Right ventricle myocardium superior (tissue), 1 donor: ENCODE measurements around the gene MITF. TPM values are rescaled to one million over a fixed set of nuclear protein-coding genes. Genes with fewer than 3 reads are reported as not detected.
"Not testable (repeated sequence)": the region's sequence is repeated elsewhere in the genome, so short reads cannot be mapped to it uniquely, and the experiment has no call there.

Experiments
- ATAC-seq: fragments of 200-7000 bp; cut with Tn5 transposase; one replicate; pipeline ENCODE4 v1.9.1; 2020; ENCODE audit warnings: mild to moderate bottlenecking; ENCODE audit not compliant: poor library complexity
- DNase-seq: peaks from one replicate; pipeline ENCODE4 v3.0.0-alpha.2; 2020
- intact Hi-C: fragments of 100-400 bp; cut with DNase I; formaldehyde crosslinking; loops from one replicate; pipeline ENCODE4 v1.11.2; 2022
- total RNA-seq: library from RNA; stranded (reverse); fragmentation: NEBNext Ultra II Directional; extraction: Animal tissue kit (Norgen Biotek cat#: 25700); gene quantifications from one replicate; pipeline ENCODE4 v1.2.1, GENCODE V29; 2021
- donor health status: DM: no; HTN: yes; CAD: no; lungs with severe emphysema.

MITF gene
- total RNA-seq, 1 donor from 2014 or later = 65.5 TPM

DNA sequence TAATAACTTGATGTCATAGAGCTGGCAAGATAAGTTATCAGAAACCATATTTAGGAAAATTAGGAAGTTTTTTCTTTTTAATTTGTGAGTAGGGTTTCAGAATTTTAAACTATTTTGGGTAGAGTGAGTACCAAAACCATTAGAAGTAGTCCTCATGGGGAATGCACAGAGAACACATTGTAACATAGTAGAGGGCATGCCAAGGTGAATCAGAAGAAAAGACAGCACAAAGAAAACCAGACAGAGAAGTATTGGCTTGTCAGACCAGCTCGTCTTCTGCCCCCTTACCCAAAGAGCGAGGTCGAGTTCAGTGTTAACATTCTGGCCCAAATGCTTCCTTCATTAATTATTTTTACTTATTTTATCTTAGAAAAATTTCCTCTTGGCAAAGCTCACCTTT, 139.0 kb downstream of the MITF start:
- peak; percentile 57 for ATAC-seq
- intact Hi-C loops = no loop called here
- DNase-seq = no peak

DNA sequence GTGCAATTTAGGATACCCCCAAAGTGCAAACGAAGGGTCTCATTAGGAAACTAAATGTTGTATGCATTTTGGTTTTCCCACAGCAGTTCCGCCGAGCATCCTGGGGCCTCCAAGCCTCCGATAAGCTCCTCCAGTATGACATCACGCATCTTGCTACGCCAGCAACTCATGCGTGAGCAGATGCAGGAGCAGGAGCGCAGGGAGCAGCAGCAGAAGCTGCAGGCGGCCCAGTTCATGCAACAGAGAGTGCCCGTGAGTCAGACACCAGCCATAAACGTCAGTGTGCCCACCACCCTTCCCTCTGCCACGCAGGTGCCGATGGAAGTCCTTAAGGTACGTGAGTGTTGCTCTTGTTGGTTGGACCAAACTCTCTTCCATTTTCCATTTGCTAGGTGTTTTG, 139.8 kb downstream of the MITF start:
- ATAC-seq = no peak
- no peak for DNase-seq
- intact Hi-C loops = no loop called here

GRCh38 chr3:69880069-69880640, 140.9 kb downstream of the MITF start:
- intact Hi-C loops = no loop called here
- no peak for DNase-seq
- ATAC-seq = no peak

GRCh38 chr3:69881051-69881450, 141.8 kb downstream of the MITF start:
- ATAC-seq = no peak
- DNase-seq = no peak
- intact Hi-C loops = no loop called here

- no peak for DNase-seq
- ATAC-seq = no peak
- intact Hi-C loops = no loop called here
These were observed 142.6 kb downstream of the MITF start for GRCh38 chr3:69881756-69882428.

GRCh38 chr3:69882560-69882959, 143.3 kb downstream of the MITF start:
- intact Hi-C loops = no loop called here
- no peak for DNase-seq
- ATAC-seq = no peak

DNA sequence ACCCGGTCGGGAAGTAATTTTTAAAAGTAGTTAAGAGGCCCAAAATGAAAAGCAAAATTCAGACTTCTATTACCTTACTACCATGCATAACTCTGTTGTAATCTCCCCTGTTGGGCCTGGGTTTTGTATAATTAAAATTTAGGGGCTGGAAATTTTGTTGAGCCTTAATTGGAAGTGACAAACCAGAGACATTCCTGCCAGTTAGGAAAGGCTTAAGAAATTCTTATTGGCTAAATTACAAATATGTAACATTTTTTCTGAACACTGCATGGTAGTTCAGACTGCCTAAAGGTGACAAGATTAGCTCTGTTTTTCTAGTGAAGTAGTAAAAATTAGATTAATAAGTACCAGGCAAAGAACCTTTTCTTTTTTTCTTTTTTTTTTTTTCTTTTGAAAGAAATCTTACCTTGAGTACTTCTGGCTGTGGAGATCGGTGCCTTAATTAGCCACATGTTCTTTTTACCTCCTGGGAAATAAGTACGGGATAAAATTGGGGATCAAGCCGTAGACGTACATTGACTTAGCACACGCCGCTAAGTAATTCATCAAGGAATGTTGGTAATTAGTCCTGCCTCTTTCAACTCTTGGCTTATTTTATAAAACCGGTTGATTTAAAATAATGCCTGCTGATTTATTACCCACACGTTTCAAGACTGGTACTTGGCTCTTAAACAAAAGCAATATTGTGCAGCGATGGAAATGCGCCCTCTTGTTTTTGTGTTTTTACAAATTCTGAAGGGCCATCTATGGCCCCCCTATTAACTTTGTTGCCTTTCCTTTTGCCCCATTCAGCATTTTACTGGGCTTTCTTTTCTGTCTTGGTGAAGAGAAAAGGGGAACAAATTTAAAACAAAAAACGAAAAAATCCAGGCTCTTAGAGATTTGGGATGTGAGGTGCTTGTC, 149.0 kb downstream of the MITF start:
- ATAC-seq = no peak
- intact Hi-C loops = no loop called here
- DNase-seq = no peak

DNA sequence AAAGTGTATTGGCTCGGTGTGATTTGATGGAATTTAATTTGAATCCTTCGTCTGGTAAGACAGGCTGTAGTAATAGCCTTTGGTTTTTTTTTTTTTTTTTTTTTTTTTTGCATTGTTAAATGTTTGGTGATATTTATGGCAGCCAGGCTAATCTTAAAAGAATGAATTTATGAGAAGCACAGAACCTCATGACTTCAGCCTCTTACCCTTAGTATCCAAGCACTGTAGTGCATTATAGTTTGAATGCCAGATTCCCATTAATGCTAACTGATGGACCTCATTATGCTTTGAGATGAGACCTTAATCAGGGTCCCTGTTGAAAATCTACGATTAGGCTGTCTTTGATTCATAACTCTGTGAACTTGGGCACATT, 149.7 kb downstream of the MITF start:
- intact Hi-C loops = no loop called here
- no peak for ATAC-seq
- no peak for DNase-seq

DNA sequence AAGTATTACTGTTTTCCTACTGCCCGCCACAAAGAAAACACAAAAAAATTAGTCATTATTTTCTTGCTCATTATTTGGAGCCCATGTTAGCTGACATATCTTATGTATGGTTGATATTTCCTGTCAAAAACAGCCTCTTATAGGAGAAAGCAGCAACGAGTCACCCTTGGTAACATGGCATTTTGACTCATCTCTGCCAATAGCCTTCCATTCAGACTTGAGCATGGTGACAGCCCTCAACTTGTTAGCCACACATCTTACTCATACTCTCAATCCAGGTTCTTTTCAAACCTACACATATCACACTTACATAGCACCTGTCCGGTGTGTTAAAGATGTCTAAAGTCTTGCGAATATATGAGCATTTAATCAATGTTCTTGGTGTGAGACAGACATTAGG, 150.8 kb downstream of the MITF start:
- ATAC-seq (no peak), DNase-seq (no peak)
- intact Hi-C loops = no loop called here

DNA sequence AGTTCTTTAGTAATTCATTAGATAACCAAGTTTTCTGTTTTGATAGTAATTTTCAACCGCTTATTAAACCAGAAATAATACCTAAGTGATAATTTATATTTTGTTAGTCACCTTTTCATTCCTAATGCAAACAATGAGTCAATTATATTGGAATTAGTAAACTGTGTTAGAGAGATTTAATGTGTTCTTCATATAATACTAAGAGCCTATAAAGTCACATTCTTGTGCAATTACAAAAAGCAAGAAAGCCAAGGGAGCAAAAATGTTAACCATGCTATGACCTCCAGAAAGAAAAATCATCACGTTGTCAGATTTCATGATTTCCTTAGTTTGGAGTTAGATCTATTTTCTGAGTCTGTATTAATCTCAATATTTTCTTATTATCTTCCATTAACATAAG, 151.4 kb downstream of the MITF start:
- intact Hi-C loops = no loop called here
- ATAC-seq (no peak), DNase-seq (no peak)

- ATAC-seq (no peak), DNase-seq (no peak)
- intact Hi-C loops = no loop called here
These were observed 153.4 kb downstream of the MITF start for GRCh38 chr3:69892706-69893105.

GRCh38 chr3:69893274-69893673, 154.0 kb downstream of the MITF start:
- ATAC-seq = no peak
- intact Hi-C loops = no loop called here

DNA sequence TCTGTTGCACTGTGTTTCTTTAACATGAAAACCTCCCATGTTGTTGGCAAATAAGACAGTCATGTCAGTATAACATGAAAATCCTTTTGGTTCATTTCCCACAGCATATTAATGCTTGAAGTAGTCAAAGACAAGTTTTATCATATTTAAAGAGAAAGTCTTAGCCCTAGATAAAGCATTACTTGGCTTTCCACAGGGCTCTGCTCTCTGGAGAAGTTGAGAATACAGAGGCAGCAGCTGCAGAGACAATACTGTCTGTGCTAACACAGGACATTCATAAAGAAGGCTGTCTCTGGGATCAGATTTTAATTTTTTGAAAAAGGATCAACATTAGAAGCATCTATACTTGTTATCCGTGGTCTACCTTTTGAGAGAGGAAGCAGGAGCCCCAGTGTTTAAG, 156.8 kb downstream of the MITF start:
- ATAC-seq = no peak
- intact Hi-C loops = no loop called here

More at GRCh38 chr3:69893274-69893673, 154.0 kb downstream of the MITF start:
- no peak for DNase-seq

DNA sequence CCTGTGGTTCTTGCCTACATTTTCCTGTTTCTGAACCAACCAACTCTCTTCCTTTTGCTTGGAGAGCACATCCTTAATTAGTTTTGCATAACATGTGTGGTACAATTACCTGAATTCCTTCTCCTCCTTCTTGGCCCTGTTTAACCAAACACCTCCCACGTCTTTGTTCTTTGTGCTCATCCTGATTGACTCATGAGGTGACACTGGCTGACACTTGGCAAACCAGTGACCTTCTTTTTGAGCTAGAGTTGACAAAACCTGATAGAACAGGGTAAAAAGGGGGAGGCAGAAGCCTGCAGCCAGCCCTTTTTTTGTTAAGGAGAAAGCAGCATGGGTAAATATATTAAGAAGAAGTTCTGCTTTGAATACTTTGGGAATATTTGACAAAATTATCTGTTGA, 161.1 kb downstream of the MITF start:
- ATAC-seq (no peak), DNase-seq (no peak)

More for the DNA sequence above, 156.8 kb downstream of the MITF start:
- no peak for DNase-seq

GRCh38 chr3:69901802-69902201, 162.5 kb downstream of the MITF start:
- intact Hi-C loops = no loop called here
- ATAC-seq (peak; percentile 20), DNase-seq (no peak)

More for the DNA sequence above, 161.1 kb downstream of the MITF start:
- intact Hi-C loops = no loop called here

GRCh38 chr3:69902386-69902785, 163.1 kb downstream of the MITF start:
- intact Hi-C loops = no loop called here
- ATAC-seq (no peak), DNase-seq (no peak)

DNA sequence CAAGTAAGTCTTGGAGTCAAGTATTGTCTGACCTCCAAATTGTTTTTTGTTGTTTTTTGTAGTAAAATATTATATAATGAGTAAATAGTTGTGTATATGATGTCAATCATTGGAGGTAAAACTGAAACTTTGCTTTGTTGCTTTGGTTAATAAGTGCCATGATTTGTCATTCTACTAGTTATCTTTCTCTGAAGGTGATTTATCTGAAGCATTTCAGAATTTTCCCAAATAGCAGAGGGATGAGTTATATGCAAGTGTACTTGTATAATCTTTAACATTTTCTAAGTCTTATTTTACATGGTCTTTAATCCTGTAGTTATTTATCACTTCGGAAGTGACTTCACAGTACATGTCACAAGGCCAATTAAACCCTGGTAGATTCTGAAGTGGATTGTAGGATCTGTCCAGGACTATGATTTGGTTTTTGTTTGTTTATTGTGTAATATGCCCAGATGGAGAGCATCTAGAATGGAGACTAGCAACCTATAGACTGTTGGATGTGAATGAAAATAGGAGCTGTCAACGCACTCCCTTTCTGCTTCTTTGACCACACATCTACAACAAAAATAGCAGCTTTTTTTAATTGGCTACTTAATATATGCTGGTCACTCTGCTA, 167.2 kb downstream of the MITF start:
- ATAC-seq = no peak
- no peak for DNase-seq
- intact Hi-C loops = no loop called here

GRCh38 chr3:69907554-69907953, 168.3 kb downstream of the MITF start:
- peak; percentile 48 for ATAC-seq
- no peak for DNase-seq
- intact Hi-C loops = no loop called here

GRCh38 chr3:69909859-69910258, 170.6 kb downstream of the MITF start:
- DNase-seq, ATAC-seq, intact Hi-C loops: not testable (repeated sequence)
